Panc1 (cell line): Measurements from ENCODE around the gene HS1BP3.

Experiments
- POLR2AphosphoS5 ChIP-seq: IDR thresholded peaks from 2 replicates; pipeline ENCODE4 v1.6.1; 2012; ENCODE audit warnings: mild to moderate bottlenecking, low read depth, low read length, moderate library complexity
- SIN3A ChIP-seq: IDR thresholded peaks from 2 replicates; pipeline ENCODE4 v1.6.1; 2012; ENCODE audit warnings: low read depth, mild to moderate bottlenecking, low read length, moderate library complexity, borderline replicate concordance; ENCODE audit not compliant: insufficient read depth
- TCF7L2 ChIP-seq: IDR thresholded peaks from 2 replicates; pipeline ENCODE4 v1.6.1; 2011; ENCODE audit warnings: mild to moderate bottlenecking, low read depth, low read length, inconsistent platforms
- TF ChIP-seq, protein P1 (sequence below): fragments of 450-650 bp; IDR thresholded peaks from 2 replicates; pipeline ENCODE4 v1.5.1; 2017; ENCODE audit warnings: mild to moderate bottlenecking

DNA sequence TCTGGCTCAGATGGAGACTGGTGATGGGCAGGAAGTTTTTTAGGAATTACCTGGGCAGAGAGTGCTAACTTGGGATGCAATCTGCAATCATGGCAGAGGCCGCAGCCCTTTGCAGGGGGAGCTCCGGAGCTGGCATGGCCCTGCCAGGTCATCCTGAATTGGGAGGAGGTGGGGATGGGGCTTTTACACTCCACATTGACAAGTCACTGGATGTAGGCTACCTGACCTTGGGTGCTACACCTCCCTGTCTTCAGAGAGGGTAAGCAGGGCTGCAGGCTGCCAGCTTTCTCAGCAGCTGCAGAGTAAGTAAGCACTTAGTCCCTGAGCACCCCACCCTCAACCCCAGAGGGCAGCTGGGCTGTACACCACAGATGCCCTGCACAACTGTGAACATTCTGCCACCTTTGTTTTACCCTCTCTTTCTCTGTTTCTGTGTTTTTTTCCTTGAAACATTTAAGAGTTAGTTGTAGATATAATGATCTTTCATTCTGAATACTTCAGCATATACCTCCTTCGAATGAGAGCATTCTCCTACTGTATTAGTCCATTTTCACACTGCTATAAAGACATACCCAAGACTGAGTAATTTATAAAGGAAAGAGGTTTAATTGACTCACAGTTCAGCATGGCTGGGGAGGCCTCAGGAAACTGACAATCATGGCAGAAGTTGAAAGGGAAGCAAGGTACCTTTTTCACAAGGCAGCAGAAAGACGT lies 6.8 kb upstream of the HS1BP3 start:
- TF ChIP-seq TCF7L2 = no peak
- TF ChIP-seq, protein P1, sequence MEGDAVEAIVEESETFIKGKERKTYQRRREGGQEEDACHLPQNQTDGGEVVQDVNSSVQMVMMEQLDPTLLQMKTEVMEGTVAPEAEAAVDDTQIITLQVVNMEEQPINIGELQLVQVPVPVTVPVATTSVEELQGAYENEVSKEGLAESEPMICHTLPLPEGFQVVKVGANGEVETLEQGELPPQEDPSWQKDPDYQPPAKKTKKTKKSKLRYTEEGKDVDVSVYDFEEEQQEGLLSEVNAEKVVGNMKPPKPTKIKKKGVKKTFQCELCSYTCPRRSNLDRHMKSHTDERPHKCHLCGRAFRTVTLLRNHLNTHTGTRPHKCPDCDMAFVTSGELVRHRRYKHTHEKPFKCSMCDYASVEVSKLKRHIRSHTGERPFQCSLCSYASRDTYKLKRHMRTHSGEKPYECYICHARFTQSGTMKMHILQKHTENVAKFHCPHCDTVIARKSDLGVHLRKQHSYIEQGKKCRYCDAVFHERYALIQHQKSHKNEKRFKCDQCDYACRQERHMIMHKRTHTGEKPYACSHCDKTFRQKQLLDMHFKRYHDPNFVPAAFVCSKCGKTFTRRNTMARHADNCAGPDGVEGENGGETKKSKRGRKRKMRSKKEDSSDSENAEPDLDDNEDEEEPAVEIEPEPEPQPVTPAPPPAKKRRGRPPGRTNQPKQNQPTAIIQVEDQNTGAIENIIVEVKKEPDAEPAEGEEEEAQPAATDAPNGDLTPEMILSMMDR = no peak
- TF ChIP-seq SIN3A = no peak
- TF ChIP-seq POLR2AphosphoS5 = no peak
